ENCODE measurements around the gene PKLR. TPM values are rescaled to one million over a fixed set of nuclear protein-coding genes. Genes with fewer than 3 reads are reported as not detected.
A peak's percentile ranks its signal among the peaks of the same experiment; 100 is the strongest.

Gene PKLR
- total RNA-seq, 1 experiment from 2014 or later = not detected

DNA sequence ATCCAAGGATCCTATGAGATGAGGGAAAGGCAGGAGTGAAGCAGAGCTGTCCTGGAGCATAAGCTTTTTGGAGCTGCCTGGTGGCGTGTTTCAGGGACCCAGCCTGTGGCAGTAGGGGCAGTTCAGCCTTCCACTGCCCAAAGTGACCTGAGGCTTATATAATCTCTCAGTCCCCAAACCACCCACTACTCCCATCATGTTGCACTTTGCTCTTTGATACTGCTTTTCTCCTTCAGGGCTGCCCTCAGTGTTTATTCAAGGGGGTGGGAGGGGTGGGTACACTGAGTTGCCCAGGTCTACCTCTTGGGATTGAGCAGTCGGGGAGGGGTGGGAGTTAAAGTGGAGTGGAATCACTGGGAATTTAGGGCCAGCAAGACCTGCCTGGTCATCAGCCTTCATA lies 14.7 kb downstream of the PKLR start:
- Histone ChIP-seq H3K79me2 (ENCODE audit: low read length) (no peaks in the 10 kb centered on the region), H4K20me1 (ENCODE audit: insufficient read depth, low read depth, low read length) (no peaks in the 10 kb centered on the region), H3K4me1 (ENCODE audit: low read length) (peaks cover 7% of the 10 kb centered on the region), H3K36me3 (ENCODE audit: insufficient read depth, low read length) (no peaks in the 10 kb centered on the region; the same call in 1 of the 2 replicates), H3K27ac (ENCODE audit: low read length) (no peak overlapping the region), H3K9ac (ENCODE audit: low read length) (no peak overlapping the region), H3K4me2 (ENCODE audit: low read depth, low read length, poor library complexity, severe bottlenecking) (no peak overlapping the region), H2AFZ (ENCODE audit: low read length) (no peak overlapping the region), H3K9me3 (ENCODE audit: low read length) (no peaks in the 10 kb centered on the region), H3K4me3 (ENCODE audit: low read length) (no peak overlapping the region), H3K27me3 (ENCODE audit: low read length) (no peaks in the 10 kb centered on the region), H3K9me2 (replicated peaks; ENCODE audit: insufficient read depth, low read length) (no peaks in the 10 kb centered on the region)
- no peak for DNase-seq

GRCh38 chr1:155285631-155286044 lies 15.6 kb downstream of the PKLR start:
- Histone ChIP-seq H2AFZ (ENCODE audit: low read length) (no peak overlapping the region), H3K4me2 (ENCODE audit: low read depth, low read length, poor library complexity, severe bottlenecking) (no peak overlapping the region), H3K9ac (ENCODE audit: low read length) (no peak overlapping the region), H3K27me3 (ENCODE audit: low read length) (no peaks in the 10 kb centered on the region), H3K9me3 (ENCODE audit: low read length) (no peaks in the 10 kb centered on the region), H3K79me2 (ENCODE audit: low read length) (no peaks in the 10 kb centered on the region), H3K36me3 (ENCODE audit: insufficient read depth, low read length) (no peaks in the 10 kb centered on the region; the same call in 1 of the 2 replicates), H3K9me2 (replicated peaks; ENCODE audit: insufficient read depth, low read length) (no peaks in the 10 kb centered on the region), H3K27ac (ENCODE audit: low read length) (no peak overlapping the region), H3K4me1 (ENCODE audit: low read length) (peaks cover 7% of the 10 kb centered on the region), H4K20me1 (ENCODE audit: insufficient read depth, low read depth, low read length) (no peaks in the 10 kb centered on the region), H3K4me3 (ENCODE audit: low read length) (no peak overlapping the region)
- DNase-seq = no peak

- no peaks in the 10 kb centered on the region for H4K20me1 ChIP-seq (ENCODE audit: insufficient read depth, low read depth, low read length)
These were observed 16.2 kb downstream of the PKLR start for GRCh38 chr1:155285063-155285462.

GRCh38 chr1:155284476-155284875 lies 16.8 kb downstream of the PKLR start:
- Histone ChIP-seq H3K27ac (ENCODE audit: low read length) (no peak overlapping the region), H3K4me3 (ENCODE audit: low read length) (no peak overlapping the region), H3K9me3 (ENCODE audit: low read length) (no peaks in the 10 kb centered on the region), H3K27me3 (ENCODE audit: low read length) (no peaks in the 10 kb centered on the region), H3K9me2 (replicated peaks; ENCODE audit: insufficient read depth, low read length) (no peaks in the 10 kb centered on the region), H3K9ac (ENCODE audit: low read length) (no peak overlapping the region), H3K79me2 (ENCODE audit: low read length) (no peaks in the 10 kb centered on the region), H3K4me2 (ENCODE audit: low read depth, low read length, poor library complexity, severe bottlenecking) (no peak overlapping the region), H3K4me1 (ENCODE audit: low read length) (peaks cover 7% of the 10 kb centered on the region), H4K20me1 (ENCODE audit: insufficient read depth, low read depth, low read length) (no peaks in the 10 kb centered on the region), H2AFZ (ENCODE audit: low read length) (no peak overlapping the region), H3K36me3 (ENCODE audit: insufficient read depth, low read length) (no peaks in the 10 kb centered on the region; the same call in 1 of the 2 replicates)
- DNase-seq = no peak

More at GRCh38 chr1:155285063-155285462, 16.2 kb downstream of the PKLR start:
- Histone ChIP-seq H3K9me3 (ENCODE audit: low read length) (no peaks in the 10 kb centered on the region), H3K4me1 (ENCODE audit: low read length) (peaks cover 7% of the 10 kb centered on the region), H3K9me2 (replicated peaks; ENCODE audit: insufficient read depth, low read length) (no peaks in the 10 kb centered on the region), H3K4me2 (ENCODE audit: low read depth, low read length, poor library complexity, severe bottlenecking) (no peak overlapping the region), H3K36me3 (ENCODE audit: insufficient read depth, low read length) (no peaks in the 10 kb centered on the region; the same call in 1 of the 2 replicates), H3K27me3 (ENCODE audit: low read length) (no peaks in the 10 kb centered on the region), H3K27ac (ENCODE audit: low read length) (no peak overlapping the region), H3K79me2 (ENCODE audit: low read length) (no peaks in the 10 kb centered on the region), H3K4me3 (ENCODE audit: low read length) (no peak overlapping the region), H3K9ac (ENCODE audit: low read length) (no peak overlapping the region), H2AFZ (ENCODE audit: low read length) (no peak overlapping the region)
- no peak for DNase-seq

GRCh38 chr1:155282488-155283091 lies 18.6 kb downstream of the PKLR start:
- no peaks in the 10 kb centered on the region for H3K9me3 ChIP-seq (ENCODE audit: low read length)
- H3K36me3 ChIP-seq (ENCODE audit: insufficient read depth, low read length) = no peaks in the 10 kb centered on the region
- no peak overlapping the region for H3K4me3 ChIP-seq (ENCODE audit: low read length)
- H3K9ac ChIP-seq (ENCODE audit: low read length) = no peak overlapping the region
- H3K27me3 ChIP-seq (ENCODE audit: low read length) = no peaks in the 10 kb centered on the region
- H3K4me2 ChIP-seq (ENCODE audit: low read depth, low read length, poor library complexity, severe bottlenecking) = no peak overlapping the region
- H3K79me2 ChIP-seq (ENCODE audit: low read length) = no peaks in the 10 kb centered on the region
- H2AFZ ChIP-seq (ENCODE audit: low read length) = no peak overlapping the region
- no peaks in the 10 kb centered on the region for H3K9me2 ChIP-seq (replicated peaks; ENCODE audit: insufficient read depth, low read length)
- DNase-seq = no peak
- peaks cover 24% of the 10 kb centered on the region for H3K4me1 ChIP-seq (ENCODE audit: low read length)
- no peak overlapping the region for H3K27ac ChIP-seq (ENCODE audit: low read length)
- H4K20me1 ChIP-seq (ENCODE audit: insufficient read depth, low read depth, low read length) = no peaks in the 10 kb centered on the region

GRCh38 chr1:155279268-155279667 lies 22.0 kb downstream of the PKLR start:
- Histone ChIP-seq H3K4me1 (ENCODE audit: low read length) (peaks cover 28% of the 10 kb centered on the region), H3K9ac (ENCODE audit: low read length) (no peak overlapping the region), H3K79me2 (ENCODE audit: low read length) (no peaks in the 10 kb centered on the region), H3K9me2 (replicated peaks; ENCODE audit: insufficient read depth, low read length) (no peaks in the 10 kb centered on the region), H4K20me1 (ENCODE audit: insufficient read depth, low read depth, low read length) (no peaks in the 10 kb centered on the region), H3K36me3 (ENCODE audit: insufficient read depth, low read length) (no peaks in the 10 kb centered on the region), H2AFZ (ENCODE audit: low read length) (no peak overlapping the region), H3K4me3 (ENCODE audit: low read length) (no peak overlapping the region), H3K9me3 (ENCODE audit: low read length) (no peaks in the 10 kb centered on the region), H3K4me2 (ENCODE audit: low read depth, low read length, poor library complexity, severe bottlenecking) (peak overlapping the region; percentile 91), H3K27me3 (ENCODE audit: low read length) (no peaks in the 10 kb centered on the region), H3K27ac (ENCODE audit: low read length) (no peak overlapping the region)
- no peak for DNase-seq

- Histone ChIP-seq H3K4me3 (ENCODE audit: low read length) (peak overlapping the region; percentile 76; the same call in 1 of the 2 replicates), H3K9ac (ENCODE audit: low read length) (peak overlapping the region; percentile 76; the same call in 1 of the 2 replicates), H2AFZ (ENCODE audit: low read length) (no peak overlapping the region), H3K9me2 (replicated peaks; ENCODE audit: insufficient read depth, low read length) (no peaks in the 10 kb centered on the region), H3K79me2 (ENCODE audit: low read length) (peaks cover 2% of the 10 kb centered on the region; the same call in 1 of the 2 replicates), H3K27me3 (ENCODE audit: low read length) (no peaks in the 10 kb centered on the region), H3K4me1 (ENCODE audit: low read length) (peaks cover 30% of the 10 kb centered on the region), H3K4me2 (ENCODE audit: low read depth, low read length, poor library complexity, severe bottlenecking) (peak overlapping the region; percentile 91), H3K9me3 (ENCODE audit: low read length) (no peaks in the 10 kb centered on the region), H4K20me1 (ENCODE audit: insufficient read depth, low read depth, low read length) (no peaks in the 10 kb centered on the region), H3K27ac (ENCODE audit: low read length) (no peak overlapping the region), H3K36me3 (ENCODE audit: insufficient read depth, low read length) (no peaks in the 10 kb centered on the region)
- DNase-seq = no peak
These were observed 22.5 kb downstream of the PKLR start for GRCh38 chr1:155278689-155279160.

DNA sequence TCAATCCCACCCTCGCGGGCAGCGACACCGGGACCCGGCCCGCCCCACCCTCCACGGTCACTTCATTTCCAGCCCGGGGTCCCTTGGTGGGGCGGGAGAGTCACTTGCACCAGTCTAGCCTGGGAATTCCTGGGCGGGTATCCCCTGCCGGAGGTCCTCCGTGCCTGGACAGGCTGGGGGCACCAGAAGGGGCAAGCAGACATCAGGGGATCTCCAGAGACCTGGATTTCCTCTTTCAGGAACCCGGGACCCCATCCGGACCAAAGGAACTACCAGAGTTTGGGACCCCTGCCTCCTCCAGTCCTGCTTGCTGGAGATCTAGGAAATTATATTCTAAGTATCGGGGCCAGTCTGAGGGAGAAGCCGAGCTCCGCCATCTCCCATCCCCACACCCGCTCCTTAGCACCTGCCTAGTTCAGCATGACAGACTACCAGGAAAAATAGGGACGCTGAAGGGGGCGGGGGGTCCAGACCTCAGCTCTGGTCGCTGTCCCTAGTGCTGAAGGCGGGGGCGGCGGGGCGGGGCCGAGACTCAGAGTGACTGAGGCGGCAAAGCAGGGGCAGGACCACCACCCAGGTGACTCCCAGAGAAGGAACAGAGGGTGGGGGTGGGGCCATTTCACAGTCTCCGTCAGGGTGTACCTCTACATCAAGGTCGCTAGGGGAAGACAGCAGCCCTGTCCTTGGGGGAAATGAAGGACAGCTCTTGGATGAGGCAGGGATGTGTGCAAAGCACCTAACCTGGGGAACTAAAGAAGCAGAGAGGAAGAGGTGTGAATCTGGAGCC lies 23.1 kb downstream of the PKLR start:
- Histone ChIP-seq H4K20me1 (ENCODE audit: insufficient read depth, low read depth, low read length) (no peaks in the 10 kb centered on the region), H3K4me1 (ENCODE audit: low read length) (peaks cover 29% of the 10 kb centered on the region), H3K27me3 (ENCODE audit: low read length) (no peaks in the 10 kb centered on the region), H3K4me3 (ENCODE audit: low read length) (peak overlapping the region; percentile 76), H3K36me3 (ENCODE audit: insufficient read depth, low read length) (no peaks in the 10 kb centered on the region), H2AFZ (ENCODE audit: low read length) (0 out of 2 replicates have a peak overlapping the region, but pooled peaks have one; percentile 72), H3K4me2 (ENCODE audit: low read depth, low read length, poor library complexity, severe bottlenecking) (peak overlapping the region; percentile 91), H3K9me2 (replicated peaks; ENCODE audit: insufficient read depth, low read length) (no peaks in the 10 kb centered on the region), H3K79me2 (ENCODE audit: low read length) (peaks cover 7% of the 10 kb centered on the region), H3K9ac (ENCODE audit: low read length) (peak overlapping the region; percentile 76), H3K9me3 (ENCODE audit: low read length) (no peaks in the 10 kb centered on the region), H3K27ac (ENCODE audit: low read length) (no peak overlapping the region)
- peak; percentile 83 for DNase-seq
